K562 (cell line): ENCODE data around the gene PCBP2. TPM values are rescaled to one million over a fixed set of nuclear protein-coding genes. Genes with fewer than 3 reads are reported as not detected.

Experiments used
- BACH1 ChIP-seq: fragments of 200-800 bp; sonication (Bioruptor generic); IDR thresholded peaks from 2 replicates; pipeline ENCODE4 v1.6.1; 2016; ENCODE audit warnings: missing genetic modification characterization, missing compliant biosample characterization
- EP400 ChIP-seq: fragments of 450-650 bp; IDR thresholded peaks from 2 replicates; pipeline ENCODE4 v1.6.1; 2017; ENCODE audit warnings: antibody characterized with exemption, mild to moderate bottlenecking, moderate library complexity
- HMGN3 ChIP-seq: IDR thresholded peaks from 2 replicates; pipeline ENCODE4 v1.6.1; 2011; ENCODE audit warnings: borderline replicate concordance, low read depth, mild to moderate bottlenecking, mixed read lengths, low read length; ENCODE audit not compliant: insufficient read length; ENCODE audit errors: extremely low read depth
- NR3C1 ChIP-seq: sonication (generic); formaldehyde crosslinking; IDR thresholded peaks from 2 replicates; pipeline ENCODE4 v1.8.1; 2022; ENCODE audit warnings: missing genetic modification reagents
- SMARCB1 ChIP-seq: IDR thresholded peaks from 2 replicates; pipeline ENCODE4 v1.6.1; 2011; ENCODE audit warnings: improper control_type of control experiment, low read depth; ENCODE audit not compliant: insufficient read length
- TCF3 ChIP-seq: sonication (generic); formaldehyde crosslinking; IDR thresholded peaks from 2 replicates; pipeline ENCODE4 v1.4.0; 2020; ENCODE audit warnings: mild to moderate bottlenecking, missing genetic modification reagents
- WHSC1 ChIP-seq: IDR thresholded peaks from one replicate; pipeline ENCODE4 v1.6.1; 2012; ENCODE audit warnings: low read length, control low read depth, inconsistent platforms
- XRCC3 ChIP-seq: fragments of 450-650 bp; IDR thresholded peaks from 2 replicates; pipeline ENCODE4 v1.6.1; 2017; ENCODE audit warnings: mild to moderate bottlenecking, moderate library complexity
- ZFP1 ChIP-seq: fragments of 450-650 bp; formaldehyde crosslinking; IDR thresholded peaks from 2 replicates; pipeline ENCODE4 v1.4.0; 2020; ENCODE audit warnings: mild to moderate bottlenecking, mixed read lengths
- ZFX ChIP-seq: sonication (generic); formaldehyde crosslinking; IDR thresholded peaks from 2 replicates; pipeline ENCODE4 v1.8.0; 2022; ENCODE audit warnings: mild to moderate bottlenecking, missing genetic modification reagents, moderate library complexity
- ZNF584 ChIP-seq: fragments of 200-800 bp; sonication (Bioruptor generic); IDR thresholded peaks from 2 replicates; pipeline ENCODE4 v1.6.1; 2016; ENCODE audit warnings: low read depth, mild to moderate bottlenecking, missing genetic modification characterization, missing compliant biosample characterization
- polyA plus RNA-seq, 8 experiments: library from polyadenylated mRNA; depleted of rRNA in 4 of 8; stranded (reverse) in 5 of 8; unstranded in 3 of 8; fragments of >200 nt; fragmentation: Nextera tagmentation in 2 of 8; fragmentation: Illumina TruSeq in 1 of 8; extraction: Ambion mirVana in 2 of 8; extraction: Trizol in 1 of 8; gene quantifications; 2 replicates each; pipeline versions ENCODE4 v1.2.1 to v1.2.3, GENCODE V29; 2011 to 2014; ENCODE audit warnings: inconsistent platforms in 1 of 8, missing spikeins in 1 of 8
- total RNA-seq, 7 experiments: library from RNA; depleted of rRNA in 6 of 7; stranded (reverse); fragments of >200 nt in 6 of 7; fragmentation: Illumina TruSeq in 2 of 7; extraction: Trizol in 2 of 7; gene quantifications; 2 replicates each; pipeline versions ENCODE4 v1.2.1 to v1.2.3, GENCODE V29; 2011 to 2021; ENCODE audit warnings: low replicate concordance in 1 of 7
- TF ChIP-seq, protein P1 (sequence below): IDR thresholded peaks from 2 replicates; pipeline ENCODE4 v1.6.1; 2011; ENCODE audit warnings: borderline replicate concordance, low read depth, mild to moderate bottlenecking, moderate library complexity, low read length; ENCODE audit not compliant: insufficient read depth, poor library complexity, severe bottlenecking
- TF ChIP-seq, protein P2 (sequence below): fragments of 250-450 bp; sonication (Bioruptor Pico); IDR thresholded peaks from 2 replicates; pipeline ENCODE4 v1.5.0; 2021; ENCODE audit warnings: mild to moderate bottlenecking, moderate library complexity
- TF ChIP-seq, protein P3 (sequence below): fragments of 250-450 bp; sonication (Bioruptor Pico); IDR thresholded peaks from 2 replicates; pipeline ENCODE4 v1.8.0; 2022; ENCODE audit warnings: moderate library complexity, mild to moderate bottlenecking, inconsistent platforms
- TF ChIP-seq, protein P4 (sequence below): fragments of 450-650 bp; IDR thresholded peaks from 2 replicates; pipeline ENCODE4 v1.6.1; 2017; ENCODE audit warnings: antibody characterized with exemption
- TF ChIP-seq, protein P5 (sequence below): fragments of 450-650 bp; formaldehyde crosslinking; IDR thresholded peaks from 2 replicates; pipeline ENCODE4 v1.4.0; 2020; ENCODE audit warnings: mild to moderate bottlenecking, moderate library complexity

Gene PCBP2
- total and polyA plus RNA-seq, 9 of the 15 experiments (the other 6 are each of a cell fraction or from before 2014, with no cell fraction given): 137 to 831 (median 328) TPM

DNA sequence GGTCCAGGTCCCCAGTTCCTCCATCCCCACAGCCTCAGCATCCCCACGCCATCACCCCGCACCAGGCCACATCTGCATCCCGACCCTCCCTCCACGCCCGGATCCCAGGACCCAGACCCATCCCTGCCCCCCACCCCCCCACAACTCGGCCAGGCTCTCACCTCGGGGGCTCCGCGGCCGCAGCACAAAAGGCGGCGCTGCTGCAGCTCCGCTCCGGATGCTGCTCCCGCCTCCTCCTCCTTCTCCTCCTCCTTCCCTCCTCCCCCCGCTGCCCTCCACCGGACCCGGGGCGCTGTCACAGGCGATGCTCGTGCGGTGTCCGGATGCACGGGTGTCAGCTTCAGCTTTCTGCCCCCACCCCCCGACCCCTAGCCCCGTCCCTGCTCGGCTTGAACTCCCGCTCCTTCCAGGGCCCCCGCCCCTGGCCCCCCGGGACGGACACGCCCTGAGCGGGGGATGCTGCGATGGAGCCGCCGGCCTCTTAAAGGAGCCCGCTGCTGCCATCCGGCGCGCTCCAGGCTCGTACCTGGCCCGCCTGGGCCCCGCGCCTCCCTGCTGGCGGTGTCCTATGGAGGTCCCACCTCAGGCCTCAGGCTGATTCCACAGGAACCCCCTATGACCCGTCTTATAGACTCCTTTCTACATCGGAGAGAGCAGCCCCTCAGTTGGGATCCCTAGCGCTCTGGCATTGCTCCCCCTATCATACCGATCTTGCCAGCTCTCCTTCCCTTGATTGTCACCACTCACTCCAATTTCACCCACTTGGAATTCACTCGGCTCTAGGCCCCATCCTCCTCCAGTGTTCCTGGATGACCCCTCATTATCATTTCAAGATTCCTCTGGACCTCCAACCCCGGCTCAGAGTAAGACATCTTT is 47.6 kb downstream of the PCBP2 start, which contains the start of gene MAP3K12 (continued):
- TF ChIP-seq TCF3 (CRISPR knock-in tag): no peak
- TF ChIP-seq ZFP1 (CRISPR knock-in tag): no peak
- TF ChIP-seq, protein P1, sequence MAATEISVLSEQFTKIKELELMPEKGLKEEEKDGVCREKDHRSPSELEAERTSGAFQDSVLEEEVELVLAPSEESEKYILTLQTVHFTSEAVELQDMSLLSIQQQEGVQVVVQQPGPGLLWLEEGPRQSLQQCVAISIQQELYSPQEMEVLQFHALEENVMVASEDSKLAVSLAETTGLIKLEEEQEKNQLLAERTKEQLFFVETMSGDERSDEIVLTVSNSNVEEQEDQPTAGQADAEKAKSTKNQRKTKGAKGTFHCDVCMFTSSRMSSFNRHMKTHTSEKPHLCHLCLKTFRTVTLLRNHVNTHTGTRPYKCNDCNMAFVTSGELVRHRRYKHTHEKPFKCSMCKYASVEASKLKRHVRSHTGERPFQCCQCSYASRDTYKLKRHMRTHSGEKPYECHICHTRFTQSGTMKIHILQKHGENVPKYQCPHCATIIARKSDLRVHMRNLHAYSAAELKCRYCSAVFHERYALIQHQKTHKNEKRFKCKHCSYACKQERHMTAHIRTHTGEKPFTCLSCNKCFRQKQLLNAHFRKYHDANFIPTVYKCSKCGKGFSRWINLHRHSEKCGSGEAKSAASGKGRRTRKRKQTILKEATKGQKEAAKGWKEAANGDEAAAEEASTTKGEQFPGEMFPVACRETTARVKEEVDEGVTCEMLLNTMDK: peak; percentile 27
- TF ChIP-seq ZFX: no peak
- TF ChIP-seq, protein P2, sequence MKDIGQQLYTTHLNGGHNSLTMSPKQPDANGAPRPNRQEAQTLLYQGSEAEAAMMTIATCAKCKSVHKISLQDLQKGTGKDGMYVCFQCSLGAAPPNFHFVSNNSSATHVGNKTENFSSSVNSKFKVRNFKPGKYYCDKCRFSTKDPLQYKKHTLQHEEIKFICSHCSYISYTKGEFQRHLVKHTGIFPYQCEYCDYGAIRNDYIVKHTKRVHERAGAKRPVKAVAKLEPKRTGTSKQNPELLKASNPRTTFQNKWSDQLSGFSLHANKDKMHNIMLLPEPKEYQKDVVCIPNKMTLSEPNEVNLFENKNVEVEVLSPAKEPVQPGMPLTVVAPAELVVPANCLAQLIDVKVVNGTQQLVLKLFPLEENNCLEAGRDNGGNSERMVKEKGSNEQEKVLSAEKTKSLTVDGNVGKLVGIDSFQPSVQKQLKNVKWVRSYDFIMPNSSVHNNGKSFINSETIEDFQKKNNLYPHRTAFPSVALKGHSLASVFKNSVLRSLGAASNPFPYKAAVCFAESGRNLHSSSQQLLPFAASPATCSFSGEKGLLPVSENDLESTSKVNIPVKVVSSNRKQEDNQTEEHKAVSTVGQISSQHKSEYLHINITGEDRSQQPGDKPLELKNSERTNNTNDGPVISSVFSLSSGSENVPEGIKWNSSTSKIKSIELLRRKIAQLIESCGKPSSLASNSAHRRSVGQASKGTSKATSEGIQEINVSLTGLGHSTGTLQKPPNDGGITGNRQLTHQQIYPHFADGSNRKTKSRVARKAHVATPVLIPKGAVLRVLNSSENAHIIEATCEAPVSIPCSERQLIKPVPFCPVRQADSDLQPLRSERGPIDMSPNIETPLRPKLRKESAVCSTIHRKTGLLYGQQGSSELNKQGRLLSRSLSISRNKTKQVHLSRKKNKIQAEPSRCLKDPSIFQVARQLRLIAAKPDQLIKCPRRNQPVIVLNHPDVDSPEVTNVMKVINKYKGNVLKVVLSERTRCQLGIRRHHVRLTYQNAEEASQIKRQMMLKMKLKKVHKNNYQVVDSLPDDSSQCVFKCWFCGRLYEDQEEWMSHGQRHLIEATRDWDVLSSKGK: no peak
- TF ChIP-seq XRCC3: no peak
- no peak for TF ChIP-seq ZNF584 (CRISPR knock-in tag)
- no peak for TF ChIP-seq WHSC1
- TF ChIP-seq, protein P3, sequence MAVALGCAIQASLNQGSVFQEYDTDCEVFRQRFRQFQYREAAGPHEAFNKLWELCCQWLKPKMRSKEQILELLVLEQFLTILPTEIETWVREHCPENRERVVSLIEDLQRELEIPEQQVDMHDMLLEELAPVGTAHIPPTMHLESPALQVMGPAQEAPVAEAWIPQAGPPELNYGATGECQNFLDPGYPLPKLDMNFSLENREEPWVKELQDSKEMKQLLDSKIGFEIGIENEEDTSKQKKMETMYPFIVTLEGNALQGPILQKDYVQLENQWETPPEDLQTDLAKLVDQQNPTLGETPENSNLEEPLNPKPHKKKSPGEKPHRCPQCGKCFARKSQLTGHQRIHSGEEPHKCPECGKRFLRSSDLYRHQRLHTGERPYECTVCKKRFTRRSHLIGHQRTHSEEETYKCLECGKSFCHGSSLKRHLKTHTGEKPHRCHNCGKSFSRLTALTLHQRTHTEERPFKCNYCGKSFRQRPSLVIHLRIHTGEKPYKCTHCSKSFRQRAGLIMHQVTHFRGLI (CRISPR knock-in tag): no peak
- TF ChIP-seq, protein P4, sequence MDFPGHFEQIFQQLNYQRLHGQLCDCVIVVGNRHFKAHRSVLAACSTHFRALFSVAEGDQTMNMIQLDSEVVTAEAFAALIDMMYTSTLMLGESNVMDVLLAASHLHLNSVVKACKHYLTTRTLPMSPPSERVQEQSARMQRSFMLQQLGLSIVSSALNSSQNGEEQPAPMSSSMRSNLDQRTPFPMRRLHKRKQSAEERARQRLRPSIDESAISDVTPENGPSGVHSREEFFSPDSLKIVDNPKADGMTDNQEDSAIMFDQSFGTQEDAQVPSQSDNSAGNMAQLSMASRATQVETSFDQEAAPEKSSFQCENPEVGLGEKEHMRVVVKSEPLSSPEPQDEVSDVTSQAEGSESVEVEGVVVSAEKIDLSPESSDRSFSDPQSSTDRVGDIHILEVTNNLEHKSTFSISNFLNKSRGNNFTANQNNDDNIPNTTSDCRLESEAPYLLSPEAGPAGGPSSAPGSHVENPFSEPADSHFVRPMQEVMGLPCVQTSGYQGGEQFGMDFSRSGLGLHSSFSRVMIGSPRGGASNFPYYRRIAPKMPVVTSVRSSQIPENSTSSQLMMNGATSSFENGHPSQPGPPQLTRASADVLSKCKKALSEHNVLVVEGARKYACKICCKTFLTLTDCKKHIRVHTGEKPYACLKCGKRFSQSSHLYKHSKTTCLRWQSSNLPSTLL: no peak
- no peak for TF ChIP-seq NR3C1
- TF ChIP-seq, protein P5, sequence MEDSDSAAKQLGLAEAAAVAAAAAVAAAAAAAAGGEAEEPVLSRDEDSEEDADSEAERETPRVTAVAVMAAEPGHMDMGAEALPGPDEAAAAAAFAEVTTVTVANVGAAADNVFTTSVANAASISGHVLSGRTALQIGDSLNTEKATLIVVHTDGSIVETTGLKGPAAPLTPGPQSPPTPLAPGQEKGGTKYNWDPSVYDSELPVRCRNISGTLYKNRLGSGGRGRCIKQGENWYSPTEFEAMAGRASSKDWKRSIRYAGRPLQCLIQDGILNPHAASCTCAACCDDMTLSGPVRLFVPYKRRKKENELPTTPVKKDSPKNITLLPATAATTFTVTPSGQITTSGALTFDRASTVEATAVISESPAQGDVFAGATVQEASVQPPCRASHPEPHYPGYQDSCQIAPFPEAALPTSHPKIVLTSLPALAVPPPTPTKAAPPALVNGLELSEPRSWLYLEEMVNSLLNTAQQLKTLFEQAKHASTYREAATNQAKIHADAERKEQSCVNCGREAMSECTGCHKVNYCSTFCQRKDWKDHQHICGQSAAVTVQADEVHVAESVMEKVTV: no peak
- peak; percentile 51 for TF ChIP-seq HMGN3
- TF ChIP-seq BACH1 (tag): no peak
- TF ChIP-seq EP400: peak; percentile 8; the same call in 1 of the 2 replicates
- TF ChIP-seq SMARCB1: no peak
